Stimulated activated CD8-positive, alpha-beta memory T cell treated with anti-CD3 and anti-CD28 coated beads, Interleukin-4, amount 100 ng/mL, for 4 hours (primary cell): ENCODE measurements around the gene SLC66A1.

Experiments used
- DNase-seq, 2 donors: peaks; one replicate each; pipeline ENCODE4 v3.0.0-alpha.2; 2020; ENCODE audit warnings: low read depth in 2 of 2, low spot score in 1 of 2

The SLC66A1 gene

DNA sequence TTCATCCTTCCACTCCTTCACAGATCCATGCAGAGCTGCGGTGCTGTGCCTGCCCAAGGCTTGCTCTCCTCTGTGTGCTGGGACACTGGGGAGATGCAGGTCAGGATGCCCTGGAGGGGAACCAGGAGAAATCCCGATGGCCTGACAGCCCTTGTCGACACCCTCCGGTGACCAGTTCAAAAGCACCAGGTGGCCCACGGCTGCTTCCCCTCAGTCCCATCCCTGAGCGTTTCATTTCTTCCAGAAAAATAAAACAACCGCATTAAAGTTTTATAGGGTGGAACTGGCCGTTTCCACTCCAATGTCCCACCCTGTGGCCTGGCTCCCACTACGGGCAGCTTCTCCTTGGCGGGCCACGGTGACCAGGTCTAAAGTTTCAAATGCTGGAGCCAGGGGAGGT lies 48.3 kb downstream of the SLC66A1 start:
- DNase-seq = no peak

DNA sequence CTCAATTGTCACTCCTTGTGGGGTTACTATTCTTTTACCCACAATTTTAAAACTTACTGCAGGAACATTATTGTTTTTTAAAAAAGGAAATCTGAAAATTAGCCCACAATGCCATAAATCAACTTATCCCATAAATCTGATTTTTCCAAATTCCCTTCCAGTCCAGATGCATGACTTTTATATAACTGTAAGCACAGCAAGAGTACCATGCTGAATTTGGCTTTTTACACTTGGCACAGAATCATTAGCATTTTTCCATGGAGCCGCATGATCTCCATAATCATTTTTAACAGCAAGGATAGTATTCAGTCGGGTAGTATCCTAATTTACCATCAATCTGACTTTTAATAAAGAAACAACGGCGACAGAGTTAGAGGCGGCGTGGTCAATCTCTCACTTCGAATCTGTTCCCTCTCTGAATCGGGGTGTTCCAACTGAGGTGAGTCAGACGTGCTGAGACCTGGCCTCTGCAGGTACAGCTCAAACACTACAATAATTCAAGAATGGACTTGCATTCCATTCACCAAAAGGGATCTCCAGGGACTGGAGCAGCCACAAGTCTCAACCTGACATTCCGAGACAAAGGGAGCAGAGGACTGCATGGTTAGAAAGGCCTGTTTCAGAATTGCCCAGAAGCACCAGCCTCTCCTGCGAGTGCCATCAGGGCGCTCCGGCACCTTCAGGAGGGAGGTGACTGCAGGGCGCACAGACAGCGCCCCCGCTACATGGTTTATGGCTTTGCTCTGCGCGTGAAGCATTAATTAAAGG lies 48.9 kb downstream of the SLC66A1 start:
- DNase-seq = no peak

DNA sequence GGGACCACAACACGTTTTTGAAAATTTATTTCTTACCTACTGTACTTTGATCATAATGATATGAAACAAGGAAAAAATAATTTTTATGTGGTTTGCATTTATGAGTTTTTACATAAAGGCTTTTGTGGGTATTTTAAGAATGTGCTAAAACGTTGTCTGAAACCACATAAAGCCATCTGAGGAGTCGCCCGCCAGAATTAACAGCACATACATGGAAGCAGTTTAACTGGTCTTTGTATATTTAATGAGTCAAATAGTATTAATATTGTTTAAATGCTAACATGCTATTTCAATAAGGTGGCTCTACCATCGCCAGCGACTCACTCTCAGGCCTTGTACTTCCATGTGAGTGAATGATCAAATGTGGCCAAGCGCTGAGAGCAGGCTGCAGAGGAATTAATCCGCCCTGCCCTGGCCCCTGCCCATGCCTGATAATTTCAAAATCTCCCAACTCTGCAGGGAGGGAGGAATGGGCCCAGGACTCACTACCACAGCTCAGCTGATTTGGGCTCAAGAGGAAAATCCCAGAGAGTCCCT lies 49.6 kb downstream of the SLC66A1 start:
- no peak for DNase-seq

DNA sequence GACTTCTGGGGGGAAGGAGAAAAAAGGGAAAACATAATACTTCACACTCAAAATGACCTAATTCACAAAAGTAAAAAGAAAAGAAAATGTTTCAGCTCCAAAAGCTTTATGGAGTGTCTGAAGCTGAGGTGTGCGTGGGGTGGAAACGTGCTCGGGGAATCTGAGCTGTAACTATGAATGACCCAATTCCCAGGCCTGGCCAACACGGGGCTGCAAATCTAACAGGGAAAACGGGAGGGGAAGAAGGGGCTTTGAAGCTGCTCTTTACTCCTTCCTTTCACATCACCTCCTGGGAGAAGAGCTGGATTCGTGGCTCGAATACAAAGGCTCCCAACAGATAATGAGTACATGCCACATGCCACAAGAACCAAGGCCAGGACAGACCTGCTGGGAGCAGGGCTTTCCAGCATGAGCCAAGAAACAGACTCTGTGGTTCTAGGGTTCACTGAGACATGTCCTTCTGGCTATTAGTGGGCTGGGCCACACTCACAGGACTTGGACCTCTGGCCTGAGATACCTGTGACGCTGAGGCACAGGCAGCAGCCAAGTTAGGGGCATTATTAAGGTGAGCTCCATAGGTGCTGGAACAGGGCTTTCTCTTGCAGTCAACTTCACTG lies 51.5 kb downstream of the SLC66A1 start:
- no peak for DNase-seq

DNA sequence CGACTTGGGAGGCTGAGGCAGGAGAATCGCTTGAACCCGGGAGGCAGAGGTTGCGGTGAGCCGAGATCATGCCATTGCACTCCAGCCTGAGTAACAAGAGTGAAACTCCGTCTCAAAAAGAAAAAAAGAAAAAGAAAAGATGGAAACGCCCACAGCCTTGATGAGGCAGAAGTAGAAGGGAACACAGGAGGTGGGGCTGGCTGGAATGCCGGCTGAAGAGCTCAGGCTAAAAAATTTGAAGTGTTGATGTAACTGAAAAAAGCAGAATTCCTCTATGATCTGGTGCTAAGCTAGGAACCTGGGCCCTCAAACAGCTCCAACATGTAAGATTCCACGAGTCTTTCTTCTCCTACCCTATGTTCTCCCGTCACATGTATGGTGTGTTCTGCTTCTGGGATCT lies 53.6 kb downstream of the SLC66A1 start:
- no peak for DNase-seq

DNA sequence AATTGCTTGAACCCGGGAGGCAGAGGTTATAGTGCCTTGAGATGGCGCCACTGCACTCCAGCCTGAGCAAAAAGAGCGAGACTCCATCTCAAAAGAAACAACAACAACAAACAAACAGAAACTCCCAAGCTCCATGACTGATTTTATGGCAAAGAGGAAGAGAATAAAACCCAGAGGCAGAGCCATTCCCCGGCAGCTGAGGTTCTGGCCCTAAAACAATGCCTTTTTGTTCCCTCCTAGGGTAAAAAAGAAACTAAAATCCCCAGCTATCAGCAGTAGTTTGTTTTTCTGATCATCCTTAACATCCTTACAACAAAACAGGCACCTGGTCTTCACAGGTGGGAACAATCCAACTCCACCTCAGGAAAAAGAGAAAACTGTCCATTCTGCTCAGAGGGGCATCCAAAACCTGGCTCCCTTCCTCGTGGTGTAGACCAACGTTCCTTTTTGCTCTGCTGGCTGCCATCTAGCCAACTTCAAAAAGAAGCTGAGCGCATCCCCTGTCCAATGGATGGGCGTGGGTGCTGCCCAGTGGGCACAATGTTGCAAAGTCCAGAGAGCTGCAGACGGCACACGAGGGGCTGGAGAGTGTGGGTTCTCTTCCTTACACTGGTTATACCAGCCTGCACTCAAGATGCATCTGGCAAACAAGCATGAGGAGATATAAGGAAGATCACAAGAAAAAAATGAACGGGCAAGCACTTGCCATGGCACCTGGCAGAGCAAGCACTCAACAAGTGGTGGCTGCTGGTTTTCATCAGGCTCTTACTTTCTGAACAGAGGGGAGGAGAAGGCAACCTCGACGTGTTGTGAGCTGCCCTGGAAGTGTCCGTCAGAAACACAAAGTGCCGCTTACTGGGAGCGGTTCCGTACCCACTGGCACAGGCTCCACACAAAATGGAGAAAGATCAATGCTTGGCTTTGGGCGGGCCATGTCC lies 54.7 kb downstream of the SLC66A1 start:
- DNase-seq = no peak

DNA sequence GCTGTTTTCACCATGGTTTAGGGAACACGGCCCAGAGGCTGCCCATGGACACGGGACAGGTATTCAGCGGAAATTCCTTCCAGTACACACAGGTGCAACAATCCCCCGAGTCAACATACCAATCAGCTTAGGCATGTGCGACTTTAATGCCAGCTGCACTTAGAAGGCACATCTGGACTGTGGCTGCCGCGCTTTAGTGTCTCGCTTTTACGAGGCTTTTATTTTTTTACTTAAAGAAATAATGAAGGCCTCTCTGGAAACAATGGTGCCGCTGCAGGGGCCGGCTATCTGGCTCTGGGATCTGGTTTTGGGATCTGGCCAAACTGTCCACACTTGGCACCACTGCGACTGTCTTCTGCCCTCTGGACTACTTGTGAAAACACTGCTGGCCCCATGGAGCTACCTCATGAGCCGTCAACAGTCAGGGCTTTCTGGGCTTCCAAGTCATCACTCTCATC lies 55.5 kb downstream of the SLC66A1 start:
- DNase-seq = no peak

DNA sequence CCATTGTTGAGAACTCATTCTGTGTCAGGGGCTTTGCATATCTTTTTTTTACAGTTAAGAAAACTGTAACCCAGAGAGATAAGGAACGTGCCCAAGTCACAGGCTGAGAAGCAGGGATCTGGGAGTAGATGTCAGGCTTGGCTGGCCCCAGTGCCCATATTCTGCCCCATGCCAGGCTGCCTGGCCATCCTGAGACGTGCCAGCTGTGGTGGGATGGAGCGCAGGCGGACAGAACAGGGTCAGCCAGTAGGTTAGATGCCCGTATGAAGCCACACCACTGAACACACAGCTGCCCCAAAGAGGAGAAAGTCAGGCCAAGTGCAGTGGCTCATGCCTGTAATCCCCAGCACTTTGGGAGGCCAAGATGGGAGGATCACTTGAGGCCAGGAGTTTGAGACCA lies 55.9 kb downstream of the SLC66A1 start:
- no peak for DNase-seq

DNA sequence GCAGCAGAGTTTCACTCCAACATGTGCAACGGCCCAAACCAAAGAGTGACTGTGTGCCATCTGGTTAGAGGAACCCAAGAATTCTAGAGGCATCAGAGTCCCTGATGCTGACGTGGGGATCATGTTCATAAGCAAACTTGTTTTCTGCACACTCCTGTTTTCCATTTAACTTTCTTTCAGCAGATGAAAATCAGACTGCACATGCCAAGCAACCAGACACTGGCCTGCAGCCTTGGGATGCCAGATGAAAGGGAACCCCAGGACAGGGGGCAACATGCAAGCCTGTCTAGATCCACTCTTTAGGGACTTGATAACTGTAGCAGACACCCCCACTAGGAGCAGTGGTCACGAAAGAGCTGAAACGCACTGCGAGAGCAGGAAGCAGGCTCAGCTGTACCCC lies 56.8 kb downstream of the SLC66A1 start:
- DNase-seq = no peak

DNA sequence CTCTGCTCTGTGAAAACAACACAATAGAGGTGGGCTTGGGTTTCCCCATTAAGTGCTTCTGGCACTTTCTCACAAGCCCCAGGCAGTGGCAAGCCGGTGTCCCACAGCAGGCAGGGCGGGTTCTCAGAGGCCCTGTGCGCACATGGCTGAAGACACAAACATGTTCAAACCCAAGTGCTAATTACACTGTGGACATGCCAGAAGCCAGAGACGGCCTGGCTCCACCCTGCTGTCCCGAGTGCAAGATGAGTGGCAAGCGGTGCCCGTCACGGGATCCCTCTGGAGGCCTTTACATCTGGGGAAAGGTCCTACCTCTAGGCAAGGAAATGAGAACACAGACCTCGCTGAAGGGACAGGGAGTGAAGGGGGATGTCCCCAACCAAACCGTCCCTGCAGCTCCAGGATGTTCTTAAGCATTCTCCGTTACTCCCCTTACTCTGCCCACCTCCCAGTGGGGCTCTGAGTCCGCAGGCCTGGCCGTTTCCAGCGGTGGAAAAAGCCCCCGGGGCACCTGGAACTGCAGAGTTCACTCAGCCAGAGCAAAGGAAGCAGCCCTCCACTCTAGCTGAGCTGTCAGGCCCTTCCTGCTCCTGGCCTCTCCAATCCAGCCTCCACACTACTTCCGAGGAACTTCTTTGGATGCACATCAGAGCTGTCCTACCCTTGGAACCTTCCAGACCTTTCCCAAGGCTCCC lies 57.4 kb downstream of the SLC66A1 start:
- DNase-seq = no peak

DNA sequence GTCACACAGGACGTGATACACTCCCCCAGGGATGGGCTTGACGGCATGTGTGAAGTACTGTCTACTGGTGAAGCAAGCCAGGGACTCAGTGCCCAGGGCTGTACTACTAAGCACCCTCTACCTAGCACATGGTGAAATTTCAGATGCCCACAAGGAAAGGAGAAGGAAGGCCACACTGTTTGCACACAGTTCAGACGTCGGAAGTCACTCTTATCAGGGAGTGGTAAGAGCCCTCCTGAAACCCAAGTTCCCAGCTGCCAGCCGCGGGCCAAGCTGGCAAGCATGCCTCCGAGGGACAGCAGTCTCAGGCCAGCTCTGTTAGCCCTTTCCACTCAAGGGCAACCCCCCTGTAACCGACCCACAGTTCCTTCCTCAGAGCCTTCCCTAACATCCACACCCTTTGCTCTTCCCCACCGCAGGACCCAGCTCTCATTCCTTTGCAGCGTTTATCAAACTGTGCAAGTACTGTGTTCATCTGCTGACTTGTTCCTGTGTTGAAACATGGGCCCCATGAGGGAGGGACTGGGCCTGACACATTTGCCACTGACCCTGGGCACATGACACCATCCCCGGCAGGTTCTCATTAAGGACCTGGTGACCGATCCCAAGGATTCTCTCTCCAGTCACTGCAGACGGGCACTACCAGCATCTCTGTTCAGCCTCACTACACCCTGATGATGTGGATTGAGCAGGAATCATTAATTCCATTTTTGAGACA lies 58.5 kb downstream of the SLC66A1 start:
- no peak for DNase-seq

DNA sequence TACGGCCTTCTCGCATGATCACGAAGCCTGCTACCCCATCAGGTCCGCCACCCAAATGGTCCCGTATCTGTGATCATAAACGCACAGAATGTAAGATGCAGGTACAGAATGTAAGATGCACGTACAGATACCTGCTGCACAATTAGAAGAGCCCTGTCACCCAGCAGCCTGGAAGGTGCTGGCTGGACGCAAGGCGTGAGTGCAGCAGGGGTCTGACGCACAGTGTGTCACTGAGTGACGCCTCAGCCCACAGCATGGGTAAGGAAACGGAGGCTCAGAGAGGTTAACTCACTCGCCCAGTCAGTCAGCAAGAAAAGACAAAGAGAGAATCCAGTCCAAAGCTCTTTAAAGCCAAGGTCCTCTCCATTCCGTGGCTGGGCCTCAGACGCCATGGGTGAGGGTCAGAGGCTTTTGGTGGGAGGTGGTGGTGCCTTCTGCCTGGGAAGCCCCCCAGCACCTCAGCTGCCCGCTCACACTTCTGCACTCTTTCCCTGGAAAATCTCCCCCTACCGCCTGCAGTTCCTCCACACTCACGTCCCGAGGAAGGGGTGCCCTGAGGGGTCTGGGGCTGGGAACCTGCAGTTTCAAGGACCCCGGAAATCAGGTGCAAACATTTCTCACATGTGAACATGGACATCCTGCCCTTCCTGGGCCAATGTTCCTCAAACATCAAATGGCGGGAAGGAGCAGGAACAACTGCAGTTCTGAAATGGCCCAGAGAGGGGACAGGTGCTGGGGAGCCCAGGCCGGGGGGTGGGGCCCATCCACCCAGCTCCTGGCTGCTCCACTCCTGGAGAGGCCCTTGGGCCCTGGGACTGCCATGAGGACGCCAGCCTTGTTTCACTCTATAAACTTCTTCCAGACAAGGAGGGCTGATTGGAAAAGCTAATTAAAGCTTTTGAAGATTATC lies 59.4 kb downstream of the SLC66A1 start:
- no peak for DNase-seq

DNA sequence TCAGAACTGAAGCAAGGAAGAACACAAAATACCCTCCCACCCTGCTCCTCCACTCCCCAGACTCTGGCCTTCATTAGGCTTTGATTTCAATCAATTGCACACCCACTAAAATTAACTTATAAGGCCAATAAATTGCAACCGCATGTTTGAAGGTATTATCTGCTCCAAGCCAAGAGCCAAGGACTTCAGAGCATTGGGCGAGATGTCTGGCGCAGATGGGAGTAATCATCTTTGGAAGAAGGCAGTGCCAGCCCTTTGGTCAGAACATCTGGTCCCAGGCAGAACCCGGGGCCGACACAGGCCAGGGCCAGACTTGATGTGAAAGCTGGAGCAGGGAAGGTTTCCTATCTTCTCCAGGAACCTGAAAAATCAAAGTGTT lies 60.0 kb downstream of the SLC66A1 start:
- DNase-seq = no peak

DNA sequence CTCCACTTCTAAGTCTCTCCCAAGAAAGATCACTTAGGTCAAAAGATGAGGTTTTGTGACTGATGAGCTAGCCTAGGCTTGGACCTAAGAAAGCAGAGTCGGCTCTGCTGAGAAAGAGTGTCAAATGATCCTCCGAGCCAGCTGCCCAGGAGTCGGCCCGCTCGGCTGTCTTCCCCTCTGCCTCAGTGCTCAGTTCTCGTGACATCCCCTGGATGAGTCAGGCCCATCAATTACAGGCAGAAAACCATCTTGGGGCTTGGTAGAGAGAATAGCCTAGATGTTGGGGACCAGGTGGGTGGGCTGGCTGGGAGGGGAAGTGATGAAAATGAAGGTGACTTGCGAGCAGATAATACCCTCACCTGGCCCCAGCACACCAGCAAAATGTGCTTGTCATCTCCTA lies 60.5 kb downstream of the SLC66A1 start:
- DNase-seq = no peak

DNA sequence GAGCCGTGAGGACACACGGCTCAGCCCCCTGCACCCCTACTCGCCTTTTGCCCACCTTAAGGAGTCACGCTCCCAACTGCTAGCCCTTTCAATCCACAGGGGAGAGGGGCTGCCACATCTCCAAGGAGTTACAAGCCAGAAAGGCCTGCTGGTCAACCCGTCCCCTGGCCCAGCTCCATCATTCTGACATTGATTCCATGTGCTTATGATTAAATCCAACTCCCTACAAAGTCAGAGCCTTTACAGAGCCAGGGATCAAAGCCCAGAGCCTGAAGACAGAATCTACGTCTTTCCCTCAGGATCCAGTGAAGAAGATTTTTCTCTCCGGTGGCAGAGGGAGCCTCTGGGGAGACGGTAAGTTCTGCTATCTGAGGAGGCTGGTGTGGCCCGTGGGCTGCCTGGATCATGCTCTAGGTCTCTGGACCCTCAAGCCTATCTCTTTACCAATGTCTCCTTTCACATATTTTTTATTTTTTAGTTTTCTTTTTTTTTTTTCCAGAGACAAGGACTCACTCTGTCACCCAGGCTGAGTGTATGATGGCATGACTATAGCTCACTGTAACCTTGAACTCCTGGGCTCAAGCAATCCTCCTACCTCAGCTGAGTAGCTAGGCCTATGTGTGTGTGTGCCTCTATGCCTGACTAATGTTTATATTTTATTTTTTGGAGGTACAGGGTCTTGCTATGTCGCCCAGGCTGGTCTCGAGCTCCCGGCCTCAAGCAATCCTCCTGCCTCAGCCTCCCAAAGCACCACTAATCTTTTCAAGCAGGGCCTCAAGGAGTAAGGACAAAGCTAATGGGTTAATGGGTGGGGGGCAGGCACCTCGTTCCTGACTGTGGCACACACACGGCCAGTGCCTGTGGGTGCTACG lies 61.3 kb downstream of the SLC66A1 start:
- DNase-seq = no peak

DNA sequence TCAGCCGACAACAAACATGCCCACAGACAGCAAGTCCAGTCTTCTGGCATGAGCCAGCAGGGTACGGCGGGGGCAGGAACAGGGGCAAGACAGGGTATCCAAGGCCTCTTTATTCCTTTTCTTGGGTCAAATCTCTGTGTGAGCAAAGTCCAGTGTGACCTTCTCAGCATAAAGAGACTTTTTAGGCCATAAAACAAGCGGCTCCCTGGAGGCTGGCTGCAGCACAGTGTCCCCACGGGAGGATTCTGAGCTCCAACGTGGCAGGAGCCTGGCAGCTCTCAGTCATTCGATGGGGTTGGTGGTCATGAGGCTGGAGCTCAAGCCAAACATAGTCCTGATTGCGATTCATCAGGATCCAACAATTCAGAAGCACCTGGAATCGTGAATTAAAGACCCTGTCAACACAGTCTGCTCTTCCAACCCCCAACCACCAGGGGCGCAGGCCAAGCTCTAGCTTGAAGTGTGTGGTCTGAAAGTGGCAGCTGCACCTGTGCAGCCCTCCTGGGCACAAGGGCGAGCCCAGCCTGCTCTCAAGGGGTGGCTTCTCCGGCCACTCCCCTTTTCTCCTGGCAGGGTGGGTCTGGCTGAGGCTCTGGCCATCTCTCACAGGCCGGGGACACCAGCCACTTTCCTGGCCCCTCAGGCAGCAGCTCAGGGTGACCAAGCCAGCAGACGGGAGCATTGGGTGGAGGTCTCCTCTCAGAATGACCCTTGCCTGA lies 62.1 kb downstream of the SLC66A1 start:
- no peak for DNase-seq

DNA sequence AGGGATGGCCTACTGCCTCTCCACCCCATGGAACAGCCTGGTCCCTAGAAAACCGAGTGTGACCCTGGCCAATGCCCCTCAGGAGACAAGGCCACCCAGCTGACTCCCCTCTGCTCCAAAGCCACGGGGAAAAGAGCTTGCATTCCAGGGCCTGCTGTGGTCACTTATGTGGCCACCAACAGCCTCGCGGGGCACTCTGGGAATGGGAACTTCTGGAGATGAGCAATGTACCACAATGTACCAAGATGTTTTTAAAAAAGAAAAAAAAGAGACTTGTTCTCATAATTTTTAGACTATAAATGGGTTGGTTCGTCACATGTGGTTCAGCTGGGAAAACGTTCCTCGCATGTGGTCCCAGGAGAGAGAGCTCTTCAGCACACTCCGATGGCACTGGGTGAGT lies 62.8 kb downstream of the SLC66A1 start:
- no peak for DNase-seq
